Measurements from ENCODE around the gene P2RX6.

Gene P2RX6

DNA sequence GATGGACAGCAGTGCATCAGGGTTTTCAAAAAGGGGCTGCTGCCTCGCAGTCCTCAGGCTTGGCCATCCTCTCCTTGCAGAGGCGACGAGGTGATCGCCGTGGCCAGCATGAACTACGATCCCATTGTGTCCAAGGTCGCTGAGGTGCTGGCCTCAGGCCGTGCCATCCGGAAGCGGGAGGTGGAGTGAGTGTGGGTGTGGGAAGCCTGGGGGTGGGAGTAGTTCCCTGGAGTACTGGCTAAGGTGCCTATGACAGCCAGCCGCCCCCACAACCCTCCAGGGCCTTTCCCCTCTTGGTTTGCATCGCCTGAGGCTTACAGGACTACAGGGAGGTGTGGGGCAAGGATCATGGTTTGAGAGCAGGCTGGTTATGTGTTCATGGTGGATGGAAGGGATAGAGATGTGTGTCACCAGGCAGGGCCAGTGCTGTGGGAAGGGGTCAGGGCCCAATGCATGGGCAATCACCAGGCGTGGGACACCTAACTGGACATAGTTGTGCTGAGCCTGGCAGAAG, 35.0 kb upstream of the P2RX6 start:
- DNase-seq, result no peak

DNA sequence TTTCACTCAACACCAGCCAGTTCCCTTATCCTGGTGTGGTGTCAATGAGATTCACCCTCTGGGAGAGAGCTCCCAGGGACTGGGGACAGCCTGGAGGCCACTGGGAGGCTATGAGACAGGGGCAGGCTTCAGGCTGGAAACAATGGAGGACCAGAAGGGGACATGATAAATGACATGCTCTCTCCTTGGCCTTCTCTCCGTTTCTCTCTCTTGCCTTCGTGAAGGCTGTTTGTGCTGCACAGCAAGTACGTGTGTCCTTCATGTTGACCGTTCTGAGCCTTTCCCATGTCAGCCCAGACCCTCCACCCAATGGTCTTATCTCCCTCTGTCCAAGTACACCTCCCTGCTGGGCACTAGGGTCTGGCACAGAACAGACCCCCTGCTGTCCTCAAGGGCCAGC, 34.4 kb upstream of the P2RX6 start:
- no peak for DNase-seq

DNA sequence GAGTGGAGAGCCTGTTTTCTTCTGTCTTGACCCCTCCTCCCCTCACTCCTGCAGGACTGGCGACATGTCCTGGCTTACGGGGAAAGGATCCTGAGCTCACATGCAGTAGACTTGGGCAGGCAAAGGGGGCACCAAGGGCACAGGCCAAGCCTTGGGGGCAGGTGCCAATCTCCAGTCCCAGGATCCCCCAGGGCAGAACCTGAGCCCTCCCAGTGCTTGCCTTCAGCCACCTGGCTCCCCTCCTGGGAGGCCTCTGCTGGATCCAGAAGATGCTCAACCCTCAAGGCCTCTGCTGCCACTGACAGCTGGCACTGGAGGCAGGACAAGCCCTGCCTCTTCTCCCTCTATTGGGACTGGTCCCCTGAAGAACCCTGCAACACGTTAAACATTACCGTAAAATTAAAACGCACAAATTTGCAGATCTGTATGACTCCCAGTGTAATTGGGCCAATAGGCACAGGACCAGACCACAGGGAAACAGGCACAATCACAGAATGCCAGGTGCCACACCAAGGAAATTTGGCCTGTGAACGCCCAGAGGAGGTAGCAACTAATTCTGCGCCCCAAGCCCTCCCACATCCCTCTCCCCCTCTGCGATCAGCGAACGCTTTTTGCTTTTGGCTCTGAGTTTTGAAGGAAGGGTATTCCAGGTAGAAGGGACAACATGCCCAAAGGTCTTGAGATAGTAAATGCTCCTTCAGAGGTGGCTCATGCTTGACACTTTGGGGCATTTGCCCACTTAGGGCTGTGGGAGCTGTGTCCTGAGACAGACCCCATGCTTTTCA, 33.8 kb upstream of the P2RX6 start:
- no peak for DNase-seq

DNA sequence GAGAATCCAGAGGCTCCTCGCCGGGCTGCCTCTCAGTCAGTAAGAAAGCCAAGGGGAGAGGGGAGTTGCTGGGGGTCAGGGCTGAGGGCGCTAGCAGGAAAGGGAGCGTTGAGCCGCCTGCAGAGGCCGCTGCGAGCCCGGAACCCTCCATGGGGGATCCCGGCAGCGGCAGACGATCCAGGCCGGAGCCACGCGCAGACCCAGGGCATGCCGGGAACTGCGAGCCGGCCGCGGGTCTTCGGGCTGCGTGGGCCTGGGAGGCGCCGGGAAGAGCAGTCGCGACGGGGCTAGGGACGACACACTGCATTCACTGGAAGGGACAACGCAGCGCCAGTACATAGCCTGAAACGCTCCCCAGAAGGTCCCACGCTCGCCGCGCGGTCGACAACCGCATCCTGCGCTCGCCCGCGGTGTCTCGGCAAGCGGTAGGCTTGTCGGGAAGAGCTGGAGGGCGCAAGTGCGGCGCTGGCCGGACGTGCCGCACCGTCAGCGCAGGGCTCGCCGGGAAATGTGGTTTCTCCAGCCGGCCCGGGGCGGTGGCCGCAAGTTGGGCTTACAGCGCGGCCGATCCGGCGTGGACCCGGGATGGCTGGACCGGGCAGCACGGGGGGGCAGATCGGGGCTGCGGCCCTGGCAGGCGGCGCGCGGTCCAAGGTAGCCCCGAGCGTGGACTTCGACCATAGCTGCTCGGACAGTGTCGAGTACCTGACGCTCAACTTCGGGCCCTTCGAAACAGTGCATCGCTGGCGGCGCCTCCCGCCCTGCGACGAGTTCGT, 33.0 kb upstream of the P2RX6 start, which contains the start of gene LZTR1:
Gene LZTR1 (plus strand): TSS at position 511 of the 776 bp plus-strand sequence. CDS start 75 bp downstream, at position 586.
- DNase-seq, result peak in 13 of 14 donors; percentile 82 to 98 (median 92)

DNA sequence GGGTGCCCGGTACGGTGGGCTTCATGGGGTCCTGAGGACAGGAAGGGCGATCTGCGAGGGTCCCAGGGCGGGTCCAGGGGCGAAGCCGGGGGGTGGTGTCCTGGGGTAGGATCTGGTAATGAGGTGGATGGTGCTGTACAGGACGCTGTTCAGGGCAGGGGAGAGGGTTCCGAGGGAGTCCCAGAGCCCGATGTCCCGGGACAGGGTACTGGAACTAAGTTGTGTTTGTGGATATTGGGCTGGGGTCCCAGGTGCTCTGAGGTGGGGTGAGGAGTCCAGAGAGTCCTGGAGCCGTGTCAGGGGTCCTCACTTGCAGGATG, 32.4 kb upstream of the P2RX6 start:
- DNase-seq, result no peak

DNA sequence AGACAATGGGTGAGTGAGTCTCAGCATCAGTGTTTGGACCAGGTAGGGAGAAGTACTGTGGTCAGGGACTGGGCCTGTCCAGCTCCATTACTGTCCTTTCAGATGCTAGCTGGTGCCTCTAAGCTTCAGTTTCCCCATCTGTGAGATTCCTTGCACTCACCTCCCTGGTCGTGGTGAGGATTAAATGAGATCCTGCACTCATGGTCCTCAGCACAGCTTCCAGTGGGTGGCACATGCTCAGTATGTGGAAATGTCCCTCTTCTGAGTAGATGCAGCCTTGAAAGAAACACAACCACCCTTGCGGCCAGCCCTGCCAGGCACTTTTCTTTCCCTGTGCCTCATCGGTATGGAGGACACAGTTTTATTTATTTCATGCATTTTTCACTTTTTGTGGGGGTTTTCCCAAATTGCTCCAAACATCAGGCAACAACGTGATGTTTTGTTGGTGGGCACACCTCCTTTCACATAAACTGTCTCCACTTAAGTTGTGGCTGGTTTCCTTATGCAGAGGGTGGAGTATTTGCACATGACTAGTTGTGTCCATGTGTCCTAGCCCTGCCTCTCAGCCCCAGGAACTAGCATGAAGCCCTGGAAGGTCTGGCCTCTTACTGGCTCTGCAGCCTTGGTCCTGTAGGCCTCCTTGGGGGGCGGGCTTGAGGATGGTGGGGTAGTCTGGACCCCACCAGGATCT, 31.7 kb upstream of the P2RX6 start:
- DNase-seq, result no peak

DNA sequence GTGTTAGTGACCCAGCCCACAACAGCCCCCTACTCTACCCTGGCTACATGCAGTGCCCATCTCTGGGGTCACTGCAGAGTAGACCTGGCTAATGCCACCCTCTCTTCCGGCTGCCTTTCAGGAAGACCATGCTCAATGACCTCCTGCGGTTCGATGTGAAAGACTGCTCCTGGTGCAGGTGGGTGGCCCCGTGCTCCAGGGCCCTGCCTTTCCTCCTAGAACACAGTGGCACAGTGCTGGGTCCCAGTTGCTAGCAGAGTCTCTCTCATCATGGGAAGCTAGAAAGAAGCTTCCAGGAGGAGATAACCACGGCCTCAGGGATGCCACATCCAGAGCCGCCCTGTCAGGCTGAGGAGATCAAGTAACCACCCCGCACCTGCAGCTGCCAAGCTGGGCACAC, 29.2 kb upstream of the P2RX6 start:
- no peak for DNase-seq

DNA sequence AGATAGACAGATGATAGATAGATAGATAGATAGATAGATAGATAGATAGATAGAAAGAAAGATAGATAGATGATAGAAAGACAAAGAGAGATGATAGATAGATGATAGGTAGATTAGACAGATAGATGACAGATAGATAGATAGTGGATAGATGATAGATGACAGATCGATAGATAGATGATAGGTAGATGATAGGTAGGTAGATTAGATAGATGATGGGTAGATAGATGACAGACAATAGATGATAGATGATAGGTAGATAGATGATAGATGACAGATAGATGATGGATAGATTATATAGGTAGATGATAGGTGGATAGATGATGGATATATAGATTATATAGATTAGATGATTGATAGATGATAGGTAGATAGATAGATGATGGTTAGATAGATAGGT, 28.6 kb upstream of the P2RX6 start:
- no peak for DNase-seq

DNA sequence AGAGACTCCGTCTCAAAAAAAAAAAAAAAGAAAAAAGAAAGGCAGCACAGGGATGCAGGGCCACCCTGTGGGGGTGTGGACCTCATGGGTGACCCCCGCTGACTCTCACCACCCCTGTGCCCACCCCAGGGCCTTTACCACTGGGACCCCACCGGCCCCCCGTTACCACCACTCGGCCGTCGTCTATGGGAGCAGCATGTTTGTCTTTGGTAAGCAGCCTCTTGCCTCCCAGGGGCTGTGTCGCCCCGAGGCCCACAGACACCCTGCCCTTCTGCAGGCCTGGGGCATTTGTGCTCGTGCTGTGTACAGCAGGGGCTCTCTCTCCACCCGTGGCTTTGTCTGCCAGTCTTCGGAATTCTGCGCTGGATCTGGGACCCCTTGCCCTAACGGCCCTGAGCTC, 27.6 kb upstream of the P2RX6 start:
- no peak for DNase-seq

DNA sequence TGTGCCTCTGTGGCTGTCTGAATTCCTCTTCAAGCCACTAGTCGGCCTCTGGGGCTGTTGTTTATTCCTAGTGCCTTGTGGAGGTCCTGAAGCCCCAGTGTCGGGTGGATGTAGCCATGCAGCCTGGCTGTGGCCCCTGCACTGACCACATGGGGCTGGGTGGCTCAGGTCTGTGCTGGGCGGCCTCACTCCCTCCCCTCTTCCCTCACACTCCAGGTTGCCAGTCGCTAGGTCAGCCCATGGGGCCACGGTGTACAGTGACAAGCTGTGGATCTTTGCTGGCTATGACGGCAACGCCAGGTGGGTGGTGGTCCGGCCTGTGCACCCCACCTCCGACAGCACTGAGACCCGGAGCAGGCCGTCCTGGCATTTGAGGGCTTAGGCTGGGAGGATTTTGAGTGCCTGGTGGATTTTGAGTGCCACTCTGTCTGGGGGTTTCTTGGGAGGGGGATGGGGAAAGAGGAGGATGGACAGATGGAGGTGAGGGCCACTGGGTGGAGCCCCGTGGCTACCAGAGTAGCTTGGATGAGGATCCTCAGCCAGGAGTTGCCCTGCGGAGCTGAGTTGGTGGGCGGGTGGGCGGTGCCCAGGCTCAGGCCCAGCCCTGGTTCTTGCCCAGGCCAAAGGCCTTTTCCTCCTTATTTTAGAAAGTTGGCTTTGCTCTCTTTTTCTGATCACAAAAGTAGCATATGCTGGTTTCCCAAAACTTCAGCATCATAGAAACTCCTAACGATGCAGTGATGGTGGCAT, 26.2 kb upstream of the P2RX6 start:
- no peak for DNase-seq

DNA sequence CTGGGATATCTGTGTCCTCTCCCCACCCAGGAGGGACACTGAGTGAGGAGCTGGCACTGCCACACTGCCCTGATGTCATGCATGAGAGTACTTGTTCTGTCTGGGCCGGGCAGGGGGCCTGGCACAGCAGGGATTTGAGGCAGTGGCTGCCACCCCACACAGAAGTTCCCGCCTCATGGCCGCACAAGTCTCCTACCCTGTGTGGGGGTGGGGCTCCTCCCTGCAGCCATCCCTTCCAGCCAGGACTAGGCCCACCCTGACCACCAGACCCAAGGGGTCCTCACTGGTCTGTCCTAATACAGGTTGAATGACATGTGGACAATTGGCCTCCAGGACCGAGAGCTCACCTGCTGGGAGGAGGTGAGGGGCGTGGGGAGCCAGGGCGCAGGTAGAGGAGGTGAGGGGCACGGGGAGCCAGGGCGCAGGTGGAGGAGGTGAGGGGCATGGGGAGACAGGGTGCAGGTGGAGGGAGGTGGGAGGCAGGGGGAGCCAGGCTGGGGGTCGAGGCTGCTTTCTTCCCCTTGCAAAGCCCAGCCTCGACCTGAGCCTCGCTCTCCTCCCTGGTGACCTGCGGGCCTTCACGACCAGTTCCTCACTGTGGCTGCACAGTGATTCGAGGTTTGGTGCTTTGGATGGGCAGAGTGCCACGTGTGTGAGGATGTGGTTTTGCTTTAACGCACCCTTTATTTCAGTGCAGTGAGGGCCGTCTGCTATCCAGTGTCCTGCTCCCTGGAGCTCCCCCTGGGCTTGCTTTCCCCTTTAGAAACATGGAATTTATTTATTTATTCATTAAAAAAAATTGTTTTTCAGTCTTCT, 25.4 kb upstream of the P2RX6 start:
- no peak for DNase-seq

DNA sequence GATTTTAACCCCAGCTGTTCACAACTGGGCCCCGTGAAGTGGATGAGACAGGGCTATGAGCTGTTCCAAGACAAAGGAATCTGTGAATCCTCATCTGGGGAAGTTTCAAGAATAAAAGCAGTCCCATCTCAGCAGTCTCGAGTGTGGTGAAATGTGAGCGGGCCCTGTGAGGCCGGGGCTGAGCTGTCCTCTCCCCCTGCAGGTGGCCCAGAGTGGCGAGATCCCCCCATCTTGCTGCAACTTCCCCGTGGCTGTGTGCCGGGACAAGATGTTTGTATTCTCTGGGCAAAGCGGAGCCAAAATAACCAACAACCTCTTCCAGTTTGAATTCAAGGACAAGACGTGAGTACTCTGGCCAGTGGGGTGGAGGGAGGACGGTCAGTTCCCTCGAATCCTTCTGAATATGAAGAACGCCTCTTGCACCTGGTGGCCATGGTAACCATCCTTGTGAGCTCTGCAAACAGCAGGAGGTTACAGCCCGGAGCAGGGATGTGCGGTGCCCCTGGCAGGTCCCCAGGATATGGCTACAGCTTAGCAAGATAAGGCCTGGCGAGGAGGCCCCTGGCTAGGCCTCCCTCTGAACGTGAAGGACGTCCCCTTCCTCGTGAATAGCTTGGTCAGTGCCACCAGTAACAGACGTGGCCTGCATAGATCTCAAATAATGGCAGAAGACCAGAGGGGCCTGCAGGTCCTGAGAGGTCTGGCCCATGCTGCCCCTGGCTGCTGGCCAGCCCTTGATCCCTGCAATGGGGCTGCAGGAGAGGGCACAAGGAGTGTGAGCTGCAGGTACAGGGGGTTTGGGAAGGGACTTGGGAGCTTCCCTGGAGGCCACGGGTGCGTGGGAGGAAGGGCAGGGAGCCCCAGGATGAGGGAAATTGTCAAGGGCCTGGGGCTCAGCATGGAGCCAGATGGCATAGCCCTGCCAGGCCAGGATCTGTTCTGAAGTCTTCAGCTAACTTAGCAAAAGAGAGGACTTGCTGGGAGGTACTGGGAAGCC, 24.5 kb upstream of the P2RX6 start:
- no peak for DNase-seq

DNA sequence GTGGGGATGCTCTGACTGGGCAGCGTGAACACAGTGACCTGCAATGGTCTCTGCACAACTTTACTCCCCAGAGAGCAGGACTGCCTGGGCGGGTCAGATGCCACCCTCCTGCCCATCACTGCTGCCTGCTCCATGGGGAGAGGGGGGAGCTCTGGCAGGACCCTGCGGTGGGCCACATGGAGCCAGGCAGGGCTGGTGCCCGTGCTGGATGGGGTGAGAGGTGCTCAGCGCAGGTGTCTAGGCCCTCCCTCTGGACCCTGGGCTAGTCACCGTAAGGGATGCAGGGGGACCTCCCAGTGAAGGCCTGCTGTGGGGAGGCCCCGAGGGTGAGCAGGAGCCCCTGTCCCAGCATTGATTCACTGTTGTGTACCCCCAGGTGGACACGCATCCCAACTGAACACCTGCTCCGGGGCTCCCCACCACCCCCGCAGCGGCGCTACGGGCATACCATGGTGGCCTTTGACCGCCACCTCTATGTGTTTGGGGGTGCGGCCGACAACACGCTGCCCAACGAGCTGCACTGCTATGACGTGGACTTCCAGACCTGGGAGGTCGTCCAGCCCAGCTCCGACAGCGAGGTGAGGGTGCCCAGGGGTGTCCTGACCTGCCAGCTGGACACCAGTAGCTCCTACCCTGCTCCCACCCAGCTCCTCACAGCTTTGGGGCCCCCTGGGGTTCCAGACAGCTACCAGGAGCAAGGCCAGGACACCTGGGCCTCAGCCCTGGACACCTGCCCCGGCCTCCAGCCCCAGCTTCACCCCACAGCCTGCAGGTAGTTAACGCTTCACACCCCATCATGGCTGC, 23.5 kb upstream of the P2RX6 start:
- DNase-seq, result no peak

DNA sequence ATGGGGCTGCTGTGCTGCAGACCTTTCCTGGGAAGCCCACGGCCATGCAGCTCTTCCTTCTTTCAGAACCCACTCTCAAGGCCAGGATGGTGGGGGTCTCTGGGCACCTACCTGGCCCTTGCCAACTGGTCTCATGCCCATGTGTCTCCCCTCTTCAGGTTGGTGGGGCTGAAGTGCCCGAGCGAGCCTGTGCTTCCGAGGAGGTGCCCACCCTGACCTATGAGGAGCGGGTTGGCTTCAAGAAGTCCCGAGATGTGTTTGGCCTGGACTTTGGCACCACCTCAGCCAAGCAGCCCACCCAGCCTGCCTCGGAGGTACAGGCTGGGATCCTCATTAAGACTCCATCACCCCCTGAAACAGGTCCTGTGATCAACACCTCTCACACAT, 22.9 kb upstream of the P2RX6 start:
- DNase-seq, result no peak

DNA sequence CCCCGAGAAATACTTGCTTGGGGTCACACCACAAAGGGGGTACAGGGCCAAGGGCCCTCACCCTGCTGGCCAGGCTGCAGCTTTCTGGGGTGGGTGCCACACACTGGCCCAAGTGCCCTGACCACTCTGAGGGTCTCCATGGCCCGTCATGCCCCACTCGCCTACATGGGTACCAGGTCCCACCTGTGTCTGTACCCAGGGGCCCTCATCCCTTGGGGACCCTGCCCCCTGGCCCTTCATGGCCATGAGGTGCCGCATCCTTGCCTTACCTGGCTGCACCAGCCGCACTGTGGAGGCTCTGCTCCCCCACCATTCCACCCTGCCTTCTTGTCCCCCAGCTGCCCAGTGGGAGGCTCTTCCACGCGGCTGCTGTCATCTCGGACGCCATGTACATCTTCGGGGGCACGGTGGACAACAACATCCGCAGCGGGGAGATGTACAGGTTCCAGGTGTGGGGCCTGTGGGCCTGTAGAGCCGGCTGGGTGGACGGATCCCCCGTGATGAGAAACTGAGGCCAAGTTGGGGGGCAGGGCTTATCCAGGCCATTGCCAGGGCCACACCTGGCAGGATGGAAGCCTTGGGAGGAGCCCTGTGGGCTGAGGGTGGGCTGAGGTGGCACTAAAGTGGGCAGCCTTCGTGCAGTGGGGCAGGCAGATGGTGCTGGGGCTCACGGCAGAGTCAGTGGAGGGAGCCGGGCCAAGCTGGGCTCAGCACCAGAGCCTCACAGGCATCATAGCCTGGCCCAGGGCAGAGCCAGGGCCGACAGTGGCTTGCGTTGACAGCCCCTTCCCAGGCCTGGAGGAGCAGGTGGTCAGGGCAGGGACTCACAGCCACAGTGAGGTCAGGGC, 22.3 kb upstream of the P2RX6 start:
- peak in 1 of 14 donors; percentile 39 for DNase-seq

DNA sequence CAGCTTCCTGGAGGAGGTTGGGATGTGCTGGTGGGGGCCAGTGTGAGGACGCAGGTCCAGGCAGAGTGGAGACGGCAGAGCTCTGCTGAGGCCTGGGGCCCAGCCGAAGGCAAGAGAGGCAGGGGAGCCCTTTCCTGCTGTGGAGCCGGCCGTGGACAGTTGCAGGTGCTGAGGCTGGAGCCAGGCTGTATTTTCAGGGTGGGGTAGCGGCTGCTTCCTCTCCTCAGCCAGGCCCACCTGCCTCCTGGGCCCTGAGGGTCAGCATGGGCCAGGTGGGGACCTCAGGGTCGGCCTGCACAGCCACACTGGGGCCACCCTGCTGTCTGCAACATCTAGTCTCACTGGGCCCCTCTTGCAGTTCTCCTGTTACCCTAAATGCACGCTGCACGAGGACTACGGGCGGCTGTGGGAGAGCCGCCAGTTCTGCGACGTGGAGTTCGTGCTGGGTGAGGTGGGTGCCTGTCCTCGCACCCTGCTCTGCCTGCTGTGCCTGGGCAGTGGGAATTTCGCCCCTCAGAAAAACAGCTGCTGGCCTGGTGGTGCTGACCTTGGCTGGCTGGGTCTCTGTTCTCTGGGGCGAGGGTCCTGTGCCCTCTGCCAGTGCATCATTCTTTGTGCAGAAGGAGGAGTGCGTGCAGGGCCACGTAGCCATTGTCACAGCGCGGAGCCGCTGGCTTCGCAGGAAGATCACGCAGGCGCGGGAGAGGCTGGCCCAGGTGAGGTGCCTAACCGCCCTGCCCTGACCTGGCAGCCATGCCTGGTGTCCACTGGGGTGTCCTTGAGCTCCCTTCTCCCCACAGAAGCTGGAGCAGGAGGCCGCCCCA, 21.4 kb upstream of the P2RX6 start:
- DNase-seq, result no peak

DNA sequence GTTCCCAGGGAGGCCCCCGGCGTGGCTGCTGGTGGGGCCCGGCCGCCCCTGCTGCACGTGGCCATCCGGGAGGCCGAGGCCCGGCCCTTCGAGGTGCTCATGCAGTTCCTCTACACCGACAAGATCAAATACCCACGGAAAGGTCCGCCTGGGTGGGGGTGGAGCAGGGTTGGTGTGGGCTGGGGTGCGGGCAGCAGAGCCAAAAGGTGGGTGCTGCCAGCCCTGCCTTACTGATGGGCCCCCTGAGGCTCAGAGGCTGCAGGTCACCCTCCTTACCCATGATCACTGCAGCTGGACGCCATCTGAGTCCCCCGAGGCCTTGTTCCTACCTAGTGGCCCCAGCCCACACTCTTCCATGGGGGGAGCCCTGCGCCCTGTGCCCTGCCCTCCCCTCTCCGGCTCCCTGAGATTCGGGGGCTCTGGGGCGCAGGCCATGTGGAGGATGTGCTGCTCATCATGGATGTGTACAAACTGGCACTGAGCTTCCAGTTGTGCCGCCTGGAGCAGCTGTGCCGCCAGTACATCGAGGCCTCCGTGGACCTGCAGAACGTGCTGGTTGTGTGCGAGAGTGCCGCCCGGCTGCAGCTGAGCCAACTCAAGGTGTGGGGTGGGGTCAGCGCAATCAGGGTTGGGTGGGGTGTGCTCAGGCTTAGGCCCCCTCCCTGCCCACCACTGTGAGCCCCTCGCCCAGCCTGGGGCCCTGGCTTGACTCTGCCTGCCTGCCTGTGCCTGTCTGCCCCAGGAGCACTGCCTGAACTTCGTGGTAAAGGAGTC, 20.6 kb upstream of the P2RX6 start:
- DNase-seq, result no peak

Measured in C1 segment of cervical spinal cord (tissue), 14 donors.